Endothelial cell of umbilical vein (primary cell): ENCODE results near the gene BBLN. TPM values are rescaled to one million over a fixed set of nuclear protein-coding genes. Genes with fewer than 3 reads are reported as not detected.

ENCODE experiments used
- BruUV-seq: library from RNA; stranded (reverse); fragments of 400-500 nt; replicated peaks from 2 replicates; lab custom pipeline; 2021; lab: Mats Ljungman, UMichigan
- CTCF ChIA-PET: fragments of 300-600, 350-600 bp; sonication (Branson Sonifier 250); formaldehyde crosslinking; loops from one replicate; lab custom pipeline; 2021; ENCODE audit warnings: antibody characterized with exemption, inconsistent platforms; lab: Charles Lee
- POLR2A ChIA-PET: fragments of 300-600, 350-600 bp; sonication (Branson Sonifier 250); formaldehyde crosslinking; loops from one replicate; lab custom pipeline; 2021; ENCODE audit warnings: antibody characterized with exemption, inconsistent platforms; lab: Charles Lee
- DNase-seq: peaks from one replicate; pipeline ENCODE4 v3.0.0-alpha.2; 2011; ENCODE audit warnings: low read depth, low spot score
- FAIRE-seq: peaks from 2 replicates; lab custom pipeline; 2011; peaks lifted over from hg19 to GRCh38; lab: Jason Lieb, UNC
- H2AFZ ChIP-seq: 2 replicates; pipeline ENCODE4 v1.6.0; 2012; ENCODE audit warnings: low read depth, low read length, control low read depth, inconsistent platforms
- H3K27ac ChIP-seq: 2 replicates; pipeline ENCODE4 v1.5.1; 2011; ENCODE audit warnings: low read depth, mild to moderate bottlenecking, control low read depth, low read length, moderate library complexity; ENCODE audit not compliant: insufficient read depth
- H3K27me3 ChIP-seq, 2 experiments: 2 replicates each; pipeline versions ENCODE4 v1.6.0 to v1.6.1; 2011; ENCODE audit warnings: low read length in 2 of 2, mixed read lengths in 1 of 2; ENCODE audit not compliant: control insufficient read depth in 2 of 2, insufficient read depth in 2 of 2
- H3K36me3 ChIP-seq, 2 experiments: 2 replicates in 1 of 2; 3 replicates in 1 of 2; pipeline ENCODE4 v1.5.1; 2011; ENCODE audit warnings: low read length in 2 of 2, mild to moderate bottlenecking in 1 of 2, moderate library complexity in 1 of 2; ENCODE audit not compliant: control insufficient read depth in 2 of 2, insufficient read depth in 2 of 2; ENCODE audit errors: extremely low read depth in 1 of 2
- H3K4me1 ChIP-seq: 3 replicates; pipeline ENCODE4 v1.5.1; 2011; ENCODE audit warnings: mild to moderate bottlenecking, low read length; ENCODE audit not compliant: control insufficient read depth, insufficient read depth; ENCODE audit errors: extremely low read depth
- H3K4me2 ChIP-seq: 2 replicates; pipeline ENCODE4 v1.6.1; 2011; ENCODE audit warnings: low read length, control low read depth, mixed read lengths; ENCODE audit not compliant: insufficient read depth
- H3K4me3 ChIP-seq, 3 experiments: fragments of 200-600 bp in 1 of 3; sonication (generic), shearing (Covaris generic) in 1 of 3; replicated peaks in 1 of 3; 2 replicates each; pipeline ENCODE4 v1.5.1; 2011 to 2016; ENCODE audit warnings: control low read depth in 3 of 3, low read length in 3 of 3, mild to moderate bottlenecking in 2 of 3, inconsistent platforms in 1 of 3, low read depth in 1 of 3, moderate library complexity in 1 of 3; ENCODE audit not compliant: insufficient read depth in 1 of 3
- H3K79me2 ChIP-seq: 2 replicates; pipeline ENCODE4 v1.6.0; 2012; ENCODE audit warnings: low read length, inconsistent platforms; ENCODE audit not compliant: control insufficient read depth, insufficient read depth
- H3K9ac ChIP-seq: replicated peaks from 2 replicates; pipeline ENCODE3; 2011; ENCODE audit warnings: low read length, control low read depth; ENCODE audit not compliant: insufficient read depth; ENCODE audit errors: extremely low read depth
- H3K9me1 ChIP-seq: replicated peaks from 3 replicates; pipeline ENCODE4 v1.6.0; 2011; ENCODE audit warnings: mild to moderate bottlenecking, low read length; ENCODE audit not compliant: control insufficient read depth, insufficient read depth; ENCODE audit errors: extremely low read depth
- H3K9me3 ChIP-seq: replicated peaks from 2 replicates; pipeline ENCODE4 v1.5.1; 2012; ENCODE audit warnings: low read length, inconsistent platforms; ENCODE audit not compliant: control insufficient read depth, insufficient read depth
- H4K20me1 ChIP-seq: replicated peaks from 2 replicates; pipeline ENCODE3; 2011; ENCODE audit warnings: mild to moderate bottlenecking, low read length; ENCODE audit not compliant: control insufficient read depth, insufficient read depth; ENCODE audit errors: extremely low read depth
- EZH2 ChIP-seq: IDR thresholded peaks from 2 replicates; pipeline ENCODE4 v1.6.1; 2012; ENCODE audit warnings: borderline replicate concordance, low read depth, mild to moderate bottlenecking, moderate library complexity, low read length, inconsistent platforms; ENCODE audit not compliant: severe bottlenecking
- FOS ChIP-seq: IDR thresholded peaks from 2 replicates; pipeline ENCODE4 v1.6.1; 2011; ENCODE audit warnings: mild to moderate bottlenecking, low read length, moderate library complexity, borderline replicate concordance; ENCODE audit not compliant: insufficient read depth
- GATA2 ChIP-seq: IDR thresholded peaks from 2 replicates; pipeline ENCODE4 v1.7.0; 2011; ENCODE audit warnings: low read depth, mild to moderate bottlenecking, moderate library complexity, mixed read lengths, low read length; ENCODE audit not compliant: insufficient read length, insufficient read depth
- JUN ChIP-seq: IDR thresholded peaks from 2 replicates; pipeline ENCODE4 v1.6.1; 2011; ENCODE audit warnings: borderline replicate concordance, low read depth; ENCODE audit not compliant: insufficient read length, insufficient read depth
- MYC ChIP-seq: IDR thresholded peaks from one replicate; pipeline ENCODE4 v1.6.1; 2011; ENCODE audit warnings: mild to moderate bottlenecking, low read depth, low read length
- POLR2A ChIP-seq: IDR thresholded peaks from 2 replicates; pipeline ENCODE4 v1.6.1; 2012; ENCODE audit warnings: low read depth, mild to moderate bottlenecking, control low read depth, low read length
- POLR2AphosphoS5 ChIP-seq: IDR thresholded peaks from 2 replicates; pipeline ENCODE4 v1.6.1; 2012; ENCODE audit warnings: low read depth, mild to moderate bottlenecking, control low read depth, low read length, moderate library complexity; ENCODE audit not compliant: insufficient read depth
- dilution Hi-C: fragments of 300-500 bp; cut with MboI; formaldehyde crosslinking; loops from one replicate; pipeline ENCODE4 v1.15.0; 2019; ENCODE audit warnings: low sequenced_read_pairs; ENCODE audit not compliant: extremely low pct_ligation_motif_present
- intact Hi-C: fragments of 100-400 bp; cut with micrococcal nuclease; formaldehyde crosslinking; loops from one replicate; pipeline ENCODE4 v1.10.0; 2022
- polyA plus RNA-seq, 4 experiments: library from polyadenylated mRNA; depleted of rRNA in 3 of 4; stranded (reverse) in 3 of 4; unstranded in 1 of 4; fragments of >200 nt; gene quantifications; 2 replicates each; pipeline versions ENCODE4 v1.2.1 to v1.2.3, GENCODE V29; 2011 to 2012; ENCODE audit warnings: missing spikeins in 1 of 4
- total RNA-seq: library from RNA; stranded (reverse); gene quantifications from 2 replicates; pipeline ENCODE4 v1.2.3, GENCODE V29; 2021
- TF ChIP-seq, protein P1 (sequence below): IDR thresholded peaks from 2 replicates; pipeline ENCODE4 v1.6.1; 2011; ENCODE audit not compliant: insufficient read depth, insufficient read length
- TF ChIP-seq, protein P2 (sequence below), 2 donors: IDR thresholded peaks; 1 replicate in 1 of 2; 2 replicates in 1 of 2; pipeline ENCODE4 v1.5.1; 2011; ENCODE audit warnings: low read length in 2 of 2, mild to moderate bottlenecking in 2 of 2, moderate library complexity in 2 of 2, control low read depth in 1 of 2, inconsistent platforms in 1 of 2, low read depth in 1 of 2; ENCODE audit not compliant: insufficient read depth in 1 of 2; ENCODE audit errors: extremely low read depth in 1 of 2

The BBLN gene
- total and polyA plus RNA-seq, 2 donors (not counting 3 experiments of a cell fraction or from before 2014, with no cell fraction given) = 51.0 to 124 TPM

DNA sequence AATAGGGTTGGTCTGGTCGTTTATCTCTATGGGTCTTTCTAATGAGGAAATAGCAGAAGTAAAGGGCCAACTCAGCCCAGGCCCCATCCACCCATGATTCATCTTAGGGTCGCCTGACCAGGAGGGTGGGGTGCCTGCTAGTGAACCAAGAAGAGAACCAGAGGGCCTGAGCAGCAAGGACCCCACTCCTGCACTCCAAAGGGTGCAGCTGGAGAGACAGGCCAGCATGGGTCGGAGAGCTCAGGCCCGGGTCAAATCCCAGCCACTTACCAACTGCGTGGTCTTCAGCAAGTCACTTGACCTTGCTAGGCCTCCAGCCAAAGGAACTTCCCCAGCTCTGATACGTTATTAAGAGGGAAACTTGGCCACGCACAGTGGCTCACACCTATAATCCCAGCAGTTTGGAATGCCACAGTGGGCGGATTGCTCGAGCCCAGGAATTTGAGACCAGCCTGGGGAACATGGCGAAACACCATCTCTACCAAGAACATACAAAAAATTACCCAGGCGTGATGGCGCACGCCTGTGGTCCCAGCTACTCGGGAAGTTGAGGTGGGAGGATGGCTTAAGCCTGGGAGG is 4.3 kb downstream of the BBLN start:
- no peak for DNase-seq
- no peak overlapping the region for H3K9ac ChIP-seq
- intact Hi-C loops = no loop called here
- no peaks in the 10 kb centered on the region for H3K27me3 ChIP-seq
- dilution Hi-C loops = no loop called here
- no peak for TF ChIP-seq FOS
- no peak for TF ChIP-seq EZH2
- no peak for TF ChIP-seq MYC
- TF ChIP-seq POLR2A = no peak
- TF ChIP-seq GATA2 = no peak
- TF ChIP-seq, protein P1, sequence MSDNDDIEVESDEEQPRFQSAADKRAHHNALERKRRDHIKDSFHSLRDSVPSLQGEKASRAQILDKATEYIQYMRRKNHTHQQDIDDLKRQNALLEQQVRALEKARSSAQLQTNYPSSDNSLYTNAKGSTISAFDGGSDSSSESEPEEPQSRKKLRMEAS = no peak
- no peak for TF ChIP-seq POLR2AphosphoS5
- TF ChIP-seq, protein P2, sequence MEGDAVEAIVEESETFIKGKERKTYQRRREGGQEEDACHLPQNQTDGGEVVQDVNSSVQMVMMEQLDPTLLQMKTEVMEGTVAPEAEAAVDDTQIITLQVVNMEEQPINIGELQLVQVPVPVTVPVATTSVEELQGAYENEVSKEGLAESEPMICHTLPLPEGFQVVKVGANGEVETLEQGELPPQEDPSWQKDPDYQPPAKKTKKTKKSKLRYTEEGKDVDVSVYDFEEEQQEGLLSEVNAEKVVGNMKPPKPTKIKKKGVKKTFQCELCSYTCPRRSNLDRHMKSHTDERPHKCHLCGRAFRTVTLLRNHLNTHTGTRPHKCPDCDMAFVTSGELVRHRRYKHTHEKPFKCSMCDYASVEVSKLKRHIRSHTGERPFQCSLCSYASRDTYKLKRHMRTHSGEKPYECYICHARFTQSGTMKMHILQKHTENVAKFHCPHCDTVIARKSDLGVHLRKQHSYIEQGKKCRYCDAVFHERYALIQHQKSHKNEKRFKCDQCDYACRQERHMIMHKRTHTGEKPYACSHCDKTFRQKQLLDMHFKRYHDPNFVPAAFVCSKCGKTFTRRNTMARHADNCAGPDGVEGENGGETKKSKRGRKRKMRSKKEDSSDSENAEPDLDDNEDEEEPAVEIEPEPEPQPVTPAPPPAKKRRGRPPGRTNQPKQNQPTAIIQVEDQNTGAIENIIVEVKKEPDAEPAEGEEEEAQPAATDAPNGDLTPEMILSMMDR (IDR thresholded peaks at IDR 0.05; ENCODE audit: extremely low read depth in 1 of 2, insufficient read depth in 1 of 2, low read depth in 1 of 2, low read length in 2 of 2) = no peak
- no peak for TF ChIP-seq JUN
- ChIA-PET POLR2A (no interaction called here), CTCF (interaction anchor here (1.5 to 2.0 kb wide), 2 partner anchors 39 to 47 kb away, joined by 4 read pairs; no protein-coding TSS in a partner anchor)
- H2AFZ ChIP-seq = no peak overlapping the region
- H3K4me2 ChIP-seq = no peak overlapping the region
- H3K27ac ChIP-seq = no peak overlapping the region
- H3K9me3 ChIP-seq = no peaks in the 10 kb centered on the region
- H4K20me1 ChIP-seq = no peaks in the 10 kb centered on the region
- FAIRE-seq = no peak
- H3K36me3 ChIP-seq = peaks cover 8 to 55% of the 10 kb centered on the region in 2 experiments
- H3K79me2 ChIP-seq = no peaks in the 10 kb centered on the region
- no peaks in the 10 kb centered on the region for H3K9me1 ChIP-seq
- peaks cover 9% of the 10 kb centered on the region for H3K4me1 ChIP-seq
- BruUV-seq = no TSS peak
- no peak overlapping the region for H3K4me3 ChIP-seq
